ENCODE measurements around the gene NR6A1.
A peak's percentile ranks its signal among the peaks of the same experiment; 100 is the strongest.

The NR6A1 gene

GRCh38 chr9:124602632-124603031, 168.5 kb downstream of the NR6A1 start:
- no peak for DNase-seq

- no peak for DNase-seq
Measured at GRCh38 chr9:124602204-124602603, 168.9 kb downstream of the NR6A1 start.

DNA sequence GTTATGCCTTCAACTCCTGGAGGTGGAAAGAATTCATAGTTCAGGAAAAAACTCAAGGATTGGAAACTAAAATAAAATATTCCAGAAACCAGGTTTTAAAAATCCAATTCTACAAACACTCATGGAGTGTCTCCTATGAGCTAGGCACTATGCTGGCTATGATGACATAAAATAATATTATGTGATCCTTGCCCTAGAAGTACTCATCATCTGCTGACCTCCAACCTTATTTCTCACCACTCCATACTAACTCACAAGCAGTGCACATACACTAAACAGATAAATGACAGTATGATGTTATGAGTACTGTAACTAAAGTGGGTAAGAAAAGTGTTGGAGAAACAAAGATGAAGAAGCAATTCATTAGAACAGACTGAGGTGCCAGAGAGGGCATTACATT, 170.7 kb downstream of the NR6A1 start:
- no peak for DNase-seq

- DNase-seq, result no peak
Measured at GRCh38 chr9:124599121-124599795, 171.9 kb downstream of the NR6A1 start.

DNA sequence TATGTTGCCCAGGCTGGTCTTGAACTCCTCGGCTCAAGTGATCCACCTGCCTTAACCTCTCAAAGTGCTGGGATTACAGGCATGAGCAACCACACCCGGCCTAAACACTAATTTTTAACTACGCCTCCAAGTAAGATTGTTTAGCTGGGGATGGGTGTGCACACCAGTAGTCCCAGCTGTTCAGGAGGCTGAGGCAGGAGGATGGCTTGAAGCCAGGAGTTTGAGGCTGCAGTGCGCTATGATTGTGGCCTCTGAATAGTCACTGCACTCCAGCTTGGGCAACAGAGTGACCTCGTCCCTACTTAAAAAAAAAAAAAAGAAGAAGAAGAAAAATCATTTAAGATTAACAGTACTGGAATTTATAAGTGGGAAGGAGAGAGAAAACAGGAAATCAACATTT, 173.1 kb downstream of the NR6A1 start:
- no peak for DNase-seq

- DNase-seq, result no peak
Measured at GRCh38 chr9:124596172-124596839, 174.8 kb downstream of the NR6A1 start.

- peak; percentile 46 for DNase-seq
Measured at GRCh38 chr9:124595743-124596142, 175.4 kb downstream of the NR6A1 start.

GRCh38 chr9:124594673-124595072, 176.4 kb downstream of the NR6A1 start:
- no peak for DNase-seq

DNA sequence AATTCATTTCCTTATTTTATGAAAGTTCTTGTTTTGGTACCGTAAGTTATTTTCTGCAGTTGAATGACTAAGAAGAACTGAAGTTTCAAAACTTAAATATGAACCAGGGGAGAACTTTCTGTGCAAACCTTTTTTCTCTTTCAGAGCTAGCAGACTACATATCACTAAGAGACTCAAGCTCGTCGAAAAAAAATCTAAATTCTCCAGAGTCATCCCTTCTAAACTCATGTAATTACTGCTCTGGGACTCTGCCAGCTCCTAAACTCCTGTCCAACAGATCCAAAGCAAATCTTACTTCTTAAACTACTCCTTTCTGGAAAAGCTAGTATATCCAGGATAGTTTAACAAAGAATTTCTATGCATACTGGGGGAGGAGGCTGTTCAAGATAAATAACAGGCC, 176.9 kb downstream of the NR6A1 start:
- no peak for DNase-seq

GRCh38 chr9:124593651-124594058, 177.5 kb downstream of the NR6A1 start:
- DNase-seq, result peak; percentile 53

GRCh38 chr9:124593200-124593599, 177.9 kb downstream of the NR6A1 start:
- DNase-seq, result no peak

GRCh38 chr9:124590889-124591641, 180.0 kb downstream of the NR6A1 start:
- no peak for DNase-seq

- no peak for DNase-seq
Measured at GRCh38 chr9:124584631-124585030, 186.5 kb downstream of the NR6A1 start.

DNA sequence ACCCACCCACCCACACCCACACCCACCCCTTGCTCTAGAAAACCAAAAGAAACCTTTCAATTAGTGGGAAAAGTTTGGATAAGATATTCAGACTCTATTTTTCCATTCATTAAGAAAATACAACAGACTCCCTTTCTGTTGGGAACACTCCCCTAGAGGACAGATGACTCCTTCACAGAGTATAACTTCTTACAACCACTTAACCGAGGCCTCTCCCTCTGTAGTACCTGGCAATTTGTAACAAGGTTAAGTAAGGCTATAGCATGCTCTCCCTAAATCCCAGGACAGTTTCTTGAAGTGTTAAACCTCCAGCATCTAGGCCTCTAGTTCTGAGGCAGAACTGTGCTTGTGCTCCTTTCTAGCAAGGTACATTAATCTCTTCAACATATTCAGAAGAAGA, 188.0 kb downstream of the NR6A1 start:
- no peak for DNase-seq

GRCh38 chr9:124580186-124580585, 190.9 kb downstream of the NR6A1 start:
- no peak for DNase-seq

DNA sequence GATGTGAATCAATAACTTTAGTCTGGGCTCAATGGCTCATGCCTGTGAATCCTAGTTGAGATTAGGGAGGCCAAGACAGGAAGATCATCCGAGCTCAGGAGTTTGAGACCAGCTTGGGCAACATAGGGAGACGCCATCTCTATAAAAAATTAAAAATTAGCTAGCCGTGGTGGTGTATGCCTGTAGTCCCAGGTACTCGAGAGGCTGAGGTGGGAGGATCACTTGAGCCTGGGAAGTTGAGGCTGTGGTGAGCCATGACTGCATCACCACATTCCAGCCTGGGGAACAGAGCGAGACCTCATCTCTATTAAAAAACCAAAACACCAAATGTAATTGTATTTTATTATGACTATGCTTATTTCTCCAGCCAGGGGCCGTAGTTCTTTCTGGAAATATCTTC, 194.4 kb downstream of the NR6A1 start:
- DNase-seq, result no peak

GRCh38 chr9:124574534-124575375, 196.4 kb downstream of the NR6A1 start:
- no peak for DNase-seq

DNA sequence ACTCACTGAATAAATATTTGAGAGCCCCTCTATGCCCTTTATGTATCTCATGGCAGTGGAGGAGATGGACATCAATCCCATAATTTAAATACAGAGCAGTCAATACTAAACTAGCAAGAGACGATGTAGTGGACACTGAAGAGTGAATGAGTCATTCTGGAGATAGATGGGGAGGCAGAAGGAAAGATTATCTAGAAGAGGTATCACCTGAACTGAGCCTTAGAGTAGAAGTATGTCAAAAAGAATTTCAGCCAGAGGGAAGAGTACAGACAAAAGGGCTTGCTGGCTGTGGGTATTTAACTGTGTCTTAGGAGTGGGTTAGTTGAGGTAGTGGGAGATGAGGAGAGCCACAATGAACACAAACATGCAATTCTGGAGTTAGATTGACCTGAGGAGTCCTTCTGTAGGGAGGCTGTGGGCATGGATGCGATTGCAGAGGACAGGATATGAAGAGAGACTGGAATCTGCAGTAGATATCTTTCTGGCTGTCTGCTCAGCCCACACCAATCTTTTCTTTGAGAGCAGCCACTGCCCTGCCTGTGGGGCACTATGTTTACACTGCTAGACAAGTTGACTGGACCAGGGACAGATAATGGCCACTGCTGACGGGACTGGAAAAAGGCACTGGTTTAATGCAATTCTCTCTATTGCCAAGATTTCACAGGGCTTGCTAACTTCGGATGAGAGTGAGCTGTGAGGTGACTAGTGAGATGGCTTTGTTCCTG, 200.0 kb downstream of the NR6A1 start:
- no peak for DNase-seq

GRCh38 chr9:124569942-124570341, 201.2 kb downstream of the NR6A1 start:
- no peak for DNase-seq

DNA sequence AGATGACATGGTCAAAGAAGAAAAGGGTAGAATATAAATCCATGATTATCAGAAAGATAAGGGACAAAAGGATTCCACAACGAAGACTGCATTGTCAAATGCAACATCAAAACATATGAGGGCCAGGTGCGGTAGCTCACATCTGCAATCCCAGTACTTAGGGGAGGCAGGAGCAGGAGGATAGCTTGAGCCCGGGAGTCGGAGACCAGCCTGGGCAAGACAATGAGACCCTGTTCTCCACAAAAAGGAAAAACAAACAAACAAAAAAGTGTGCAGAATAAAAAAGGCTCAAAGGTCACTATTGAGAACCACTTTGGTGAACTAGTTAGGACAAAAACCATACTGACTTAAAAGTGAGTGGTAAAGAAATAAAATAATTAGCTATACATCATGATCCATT, 203.7 kb downstream of the NR6A1 start:
- no peak for DNase-seq

DNA sequence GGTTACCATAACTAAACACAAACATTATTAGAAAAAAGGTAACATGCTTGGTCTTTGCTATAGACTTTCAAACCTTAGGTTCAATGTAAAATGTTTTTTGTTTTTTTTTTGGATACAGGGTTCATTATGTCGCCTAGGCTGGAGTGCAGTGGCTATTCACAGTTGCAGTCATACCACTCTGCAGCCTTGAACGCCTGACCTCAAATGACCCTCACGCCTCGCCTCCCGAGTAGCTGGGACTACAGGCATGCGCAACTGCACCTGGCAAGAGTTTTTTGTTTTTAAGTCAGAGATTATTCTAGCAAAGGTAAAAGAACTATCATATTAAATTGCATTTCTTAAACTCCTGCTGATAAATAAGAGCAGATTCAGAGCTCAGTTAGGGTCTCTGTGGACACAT, 208.8 kb downstream of the NR6A1 start:
- no peak for DNase-seq

DNA sequence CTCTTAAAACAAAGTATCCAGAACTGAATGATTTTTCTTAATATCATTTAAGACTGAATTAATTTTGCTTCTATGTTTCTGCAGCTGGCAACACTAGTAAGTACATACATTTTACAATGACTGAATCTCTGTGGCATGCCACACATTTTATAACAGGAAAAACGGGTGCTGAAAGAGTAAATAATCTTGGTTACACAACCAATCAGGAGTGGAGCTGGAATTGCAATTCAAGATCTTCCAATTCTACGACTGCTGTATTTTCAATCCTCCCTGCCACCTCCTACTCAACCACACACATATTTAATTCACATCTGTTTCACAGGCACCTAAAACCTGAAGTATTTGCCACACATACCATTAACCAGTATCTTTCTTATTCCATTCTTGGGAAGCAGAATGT, 211.2 kb downstream of the NR6A1 start:
- DNase-seq, result no peak
